Muscle layer of duodenum (tissue), 2 donors: Measurements from ENCODE around the gene PDE11A.

Source experiments
- H3K27ac ChIP-seq: one replicate; pipeline ENCODE4 v1.7.0; 2013; ENCODE audit warnings: mild to moderate bottlenecking, low read length
- H3K27me3 ChIP-seq: one replicate; pipeline ENCODE4 v1.7.0; 2013; ENCODE audit warnings: low read depth, mild to moderate bottlenecking, control low read depth, low read length
- H3K36me3 ChIP-seq, 2 donors: one replicate each; pipeline ENCODE4 v1.7.0; 2013; ENCODE audit warnings: low read length in 2 of 2, control low read depth in 1 of 2, mild to moderate bottlenecking in 1 of 2; ENCODE audit not compliant: insufficient read depth in 2 of 2, control insufficient read depth in 1 of 2
- H3K4me1 ChIP-seq, 2 donors: one replicate each; pipeline ENCODE4 v1.7.0; 2013; ENCODE audit warnings: low read length in 2 of 2, mild to moderate bottlenecking in 2 of 2, control low read depth in 1 of 2, moderate library complexity in 1 of 2; ENCODE audit not compliant: insufficient read depth in 2 of 2, control insufficient read depth in 1 of 2
- H3K4me3 ChIP-seq, 2 donors: one replicate each; pipeline ENCODE4 v1.7.0; 2013; ENCODE audit warnings: low read length in 2 of 2, low read depth in 1 of 2, mild to moderate bottlenecking in 1 of 2
- H3K9me3 ChIP-seq, 2 donors: one replicate each; pipeline ENCODE4 v1.7.0; 2013; ENCODE audit warnings: low read length in 2 of 2, control low read depth in 1 of 2, mild to moderate bottlenecking in 1 of 2; ENCODE audit not compliant: control insufficient read depth in 1 of 2
- donor health status: healthy.

Gene PDE11A

DNA sequence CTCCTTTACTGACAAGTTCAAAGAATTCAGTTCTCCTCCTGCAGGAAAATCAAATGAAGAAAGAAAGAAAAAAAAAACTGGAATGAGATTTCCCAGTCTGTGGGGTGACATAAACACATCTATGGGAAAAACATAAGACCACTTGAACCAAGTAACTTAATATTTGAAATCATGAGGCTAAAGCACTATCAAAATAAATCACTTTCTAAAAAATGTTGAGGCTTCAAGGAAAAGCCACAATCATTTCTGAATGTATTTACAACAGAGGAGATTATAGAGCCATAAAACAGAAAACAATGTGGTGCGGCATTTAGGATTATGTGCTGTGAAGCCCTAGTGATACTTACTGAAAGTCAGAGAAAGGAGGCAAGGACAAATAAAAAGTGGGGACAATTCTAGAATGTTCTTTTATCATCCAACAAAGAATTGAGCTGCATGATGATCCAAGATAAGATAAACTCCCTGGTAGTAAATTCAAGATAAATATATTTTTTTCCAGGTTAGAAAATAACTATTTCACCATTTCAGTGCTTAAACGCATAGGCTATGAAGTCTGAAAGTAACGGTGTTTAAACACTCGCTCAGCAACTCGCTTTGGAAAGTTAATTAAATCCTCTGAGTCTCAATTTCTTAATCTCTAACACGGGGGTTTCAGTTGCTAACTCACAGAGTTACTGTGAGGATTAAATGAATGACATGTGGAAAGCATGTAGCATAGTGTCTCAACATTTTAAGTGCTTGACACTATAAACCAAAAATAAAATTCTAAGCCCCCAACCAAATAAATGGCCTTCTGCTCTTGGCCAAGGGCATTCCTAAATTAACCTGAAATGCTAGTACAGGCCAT is 391.5 kb downstream of the PDE11A start:
- H3K27me3 ChIP-seq = no peaks in the 10 kb centered on the region
- H3K4me1 ChIP-seq = no peaks in the 10 kb centered on the region
- no peak overlapping the region for H3K4me3 ChIP-seq
- H3K36me3 ChIP-seq = no peaks in the 10 kb centered on the region
- no peaks in the 10 kb centered on the region for H3K9me3 ChIP-seq
- H3K27ac ChIP-seq = no peak overlapping the region

DNA sequence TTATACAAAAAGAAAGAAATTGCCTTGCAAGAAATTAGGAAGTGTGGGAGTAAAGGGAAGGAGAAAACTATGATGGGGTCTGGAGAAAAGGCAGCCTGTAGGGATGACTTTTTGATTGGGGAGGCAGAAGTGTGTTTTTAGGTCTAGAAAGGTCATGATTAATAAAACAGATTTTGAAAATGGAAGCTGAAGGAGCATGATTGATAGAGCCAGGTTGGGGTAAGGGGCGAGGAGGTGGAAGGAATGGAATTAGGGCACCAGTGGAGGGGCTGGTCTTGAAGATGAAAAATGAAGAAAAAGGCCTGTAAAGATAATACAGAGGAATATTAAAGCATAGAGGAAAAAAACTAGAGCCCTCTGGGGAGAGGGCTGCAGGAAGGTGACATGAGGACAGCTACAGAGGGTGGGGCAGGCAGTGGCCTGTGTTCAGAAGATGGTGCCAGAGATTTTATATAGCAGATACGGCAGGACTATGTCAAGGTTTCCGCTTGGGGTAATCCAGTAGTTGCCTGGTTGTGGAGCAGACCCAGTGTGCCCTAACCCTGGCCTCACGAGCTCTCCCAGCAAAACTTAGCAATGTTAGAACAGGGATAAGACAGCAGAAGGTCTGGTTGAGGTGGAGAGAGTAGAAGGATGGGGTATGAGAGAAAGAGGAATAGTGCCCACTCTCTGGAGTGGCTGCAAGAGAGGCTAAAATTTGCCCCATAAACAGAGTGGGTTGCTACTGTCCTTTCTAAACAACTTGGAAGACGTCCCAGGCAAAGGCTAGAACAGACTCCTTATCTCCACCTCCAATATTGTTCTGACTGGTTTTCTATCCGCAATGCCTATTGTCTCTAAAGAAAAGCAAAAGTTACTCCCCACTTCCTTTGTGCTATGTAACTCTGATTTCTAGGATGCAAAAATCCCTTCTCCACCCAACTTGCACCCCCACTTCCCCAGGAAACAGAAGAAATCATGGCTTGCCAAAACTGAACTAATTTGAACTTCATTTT is 392.7 kb downstream of the PDE11A start:
- Histone ChIP-seq H3K4me1 (no peaks in the 10 kb centered on the region), H3K9me3 (no peaks in the 10 kb centered on the region), H3K36me3 (no peaks in the 10 kb centered on the region), H3K4me3 (no peak overlapping the region), H3K27ac (no peak overlapping the region), H3K27me3 (no peaks in the 10 kb centered on the region)

DNA sequence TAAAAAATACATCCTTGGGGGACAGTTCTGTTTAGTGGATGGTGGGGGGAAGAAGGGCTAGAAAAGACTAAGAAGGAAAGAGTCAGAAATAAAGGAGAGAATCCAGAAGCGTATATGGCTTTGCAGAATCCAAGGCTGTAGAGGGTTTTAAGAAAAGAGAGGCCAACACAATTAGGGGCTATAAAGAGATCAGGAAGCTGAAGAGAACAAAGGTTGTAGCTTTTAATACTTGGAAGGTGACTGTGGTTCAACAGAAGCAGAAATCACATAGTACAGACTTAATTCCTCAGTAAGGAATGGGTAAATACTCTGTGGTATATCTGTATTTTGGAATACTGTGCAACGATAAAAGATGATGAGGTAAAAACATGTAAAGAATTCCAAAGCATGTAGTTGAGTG is 393.6 kb downstream of the PDE11A start:
- Histone ChIP-seq H3K27me3 (no peaks in the 10 kb centered on the region), H3K4me1 (no peaks in the 10 kb centered on the region), H3K4me3 (no peak overlapping the region), H3K9me3 (no peaks in the 10 kb centered on the region), H3K27ac (no peak overlapping the region), H3K36me3 (no peaks in the 10 kb centered on the region)

- Histone ChIP-seq H3K27ac (no peak overlapping the region), H3K36me3 (no peaks in the 10 kb centered on the region), H3K4me1 (no peaks in the 10 kb centered on the region), H3K4me3 (no peak overlapping the region), H3K9me3 (no peaks in the 10 kb centered on the region), H3K27me3 (no peaks in the 10 kb centered on the region)
Measured at GRCh38 chr2:177676636-177677035, 395.9 kb downstream of the PDE11A start.

DNA sequence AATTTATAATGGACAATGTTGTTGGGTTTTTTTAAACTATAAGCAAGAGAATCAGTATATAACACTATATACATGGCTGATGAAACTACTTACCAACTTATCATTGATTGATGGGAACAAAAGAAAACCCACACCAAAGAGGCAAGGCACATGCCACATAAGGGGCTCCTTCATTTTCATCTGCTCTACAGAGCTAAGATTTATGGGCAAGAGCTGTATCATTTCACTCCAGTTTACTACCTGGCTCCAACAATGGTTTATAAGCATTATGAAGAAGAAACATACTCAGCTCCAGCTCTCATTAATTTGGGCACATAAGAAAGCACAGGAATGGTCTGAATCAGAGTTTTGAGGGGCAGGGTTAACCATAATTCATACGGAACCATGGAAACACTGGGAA is 396.8 kb downstream of the PDE11A start:
- H3K4me3 ChIP-seq = no peak overlapping the region
- H3K4me1 ChIP-seq = no peaks in the 10 kb centered on the region
- H3K27ac ChIP-seq = no peak overlapping the region
- no peaks in the 10 kb centered on the region for H3K9me3 ChIP-seq
- H3K27me3 ChIP-seq = no peaks in the 10 kb centered on the region
- no peaks in the 10 kb centered on the region for H3K36me3 ChIP-seq

GRCh38 chr2:177675350-177675821 is 397.2 kb downstream of the PDE11A start:
- Histone ChIP-seq H3K36me3 (no peaks in the 10 kb centered on the region), H3K9me3 (no peaks in the 10 kb centered on the region), H3K27me3 (no peaks in the 10 kb centered on the region), H3K4me3 (no peak overlapping the region), H3K4me1 (no peaks in the 10 kb centered on the region), H3K27ac (no peak overlapping the region)

GRCh38 chr2:177673602-177674595 is 398.7 kb downstream of the PDE11A start:
- no peaks in the 10 kb centered on the region for H3K9me3 ChIP-seq
- no peaks in the 10 kb centered on the region for H3K4me1 ChIP-seq
- no peaks in the 10 kb centered on the region for H3K27me3 ChIP-seq
- H3K36me3 ChIP-seq = no peaks in the 10 kb centered on the region
- no peak overlapping the region for H3K4me3 ChIP-seq
- no peak overlapping the region for H3K27ac ChIP-seq

GRCh38 chr2:177671662-177672061 is 400.9 kb downstream of the PDE11A start:
- no peak overlapping the region for H3K27ac ChIP-seq
- H3K36me3 ChIP-seq = no peaks in the 10 kb centered on the region
- no peaks in the 10 kb centered on the region for H3K27me3 ChIP-seq
- no peaks in the 10 kb centered on the region for H3K4me1 ChIP-seq
- H3K9me3 ChIP-seq = no peaks in the 10 kb centered on the region
- no peak overlapping the region for H3K4me3 ChIP-seq

DNA sequence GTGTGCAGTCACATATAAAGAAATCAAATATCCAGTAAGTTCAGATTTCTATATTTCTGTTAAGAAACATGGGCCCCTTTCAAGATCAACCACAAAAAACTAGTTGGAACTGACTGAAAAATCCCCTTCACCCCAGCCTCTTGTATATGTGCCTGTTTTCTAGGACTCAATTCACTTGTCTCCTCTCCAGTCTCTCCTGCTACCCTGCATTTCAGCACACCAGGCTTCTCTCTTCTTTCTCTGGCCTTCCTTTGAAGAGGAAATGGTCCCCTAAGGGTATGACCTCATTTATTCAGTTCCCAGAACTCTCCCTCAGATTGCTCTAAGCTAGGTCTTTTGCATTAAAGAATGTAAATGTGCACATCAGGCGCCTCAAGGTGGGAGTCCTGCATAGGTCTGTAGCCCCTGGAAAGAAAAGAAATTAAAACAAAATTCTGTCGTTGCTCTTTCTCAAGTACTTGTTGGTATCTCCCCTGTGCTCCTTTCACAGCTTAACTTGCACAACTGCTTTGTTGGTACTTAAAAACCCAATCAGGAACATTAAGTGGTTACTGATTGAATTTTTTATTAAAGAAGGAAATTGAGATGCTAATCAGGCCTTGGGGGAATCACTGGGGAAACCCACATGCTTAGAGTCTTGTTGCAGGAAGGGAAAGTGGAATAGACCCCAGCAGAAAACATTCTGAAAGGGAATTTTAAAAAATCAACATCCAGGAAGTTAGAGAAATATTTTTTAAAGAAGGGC is 401.6 kb downstream of the PDE11A start:
- Histone ChIP-seq H3K9me3 (no peaks in the 10 kb centered on the region), H3K27ac (no peak overlapping the region), H3K4me1 (no peaks in the 10 kb centered on the region), H3K27me3 (no peaks in the 10 kb centered on the region), H3K4me3 (no peak overlapping the region), H3K36me3 (no peaks in the 10 kb centered on the region)

GRCh38 chr2:177669625-177670330 is 402.8 kb downstream of the PDE11A start:
- no peaks in the 10 kb centered on the region for H3K27me3 ChIP-seq
- H3K36me3 ChIP-seq = no peaks in the 10 kb centered on the region
- no peaks in the 10 kb centered on the region for H3K4me1 ChIP-seq

More at GRCh38 chr2:177669625-177670330, 402.8 kb downstream of the PDE11A start:
- Histone ChIP-seq H3K4me3 (no peak overlapping the region), H3K9me3 (no peaks in the 10 kb centered on the region), H3K27ac (no peak overlapping the region)
